ENCODE results near the gene MRPL55. TPM values are rescaled to one million over a fixed set of nuclear protein-coding genes. Genes with fewer than 3 reads are reported as not detected.

MRPL55 gene
- total and polyA plus RNA-seq, 2 of the 4 experiments (the other 2 are of a cell fraction) = 48.9 to 95.4 TPM

GRCh38 chr1:228158151-228159007 is 49.3 kb upstream of the MRPL55 start (continued):
- no peak for TF ChIP-seq BHLHE40 (IDR thresholded peaks at IDR 0.05; ENCODE audit: low read depth, low read length)

GRCh38 chr1:228157729-228158126 is 48.6 kb upstream of the MRPL55 start:
- no peak overlapping the region for H3K27ac ChIP-seq (ENCODE audit: insufficient read depth, low read length)
- no peak overlapping the region for H2BK15ac ChIP-seq (ENCODE audit: low read depth, low read length)
- no peaks in the 10 kb centered on the region for H3K36me3 ChIP-seq (ENCODE audit: control insufficient read depth, insufficient read depth, low read length)
- no peak overlapping the region for H3K9ac ChIP-seq (ENCODE audit: low read depth, low read length)
- no TSS peak for BruUV-seq (replicated peaks)
- peaks cover 5% of the 10 kb centered on the region for H3K4me1 ChIP-seq (ENCODE audit: control insufficient read depth, insufficient read depth, low read length)
- H4K5ac ChIP-seq (ENCODE audit: low read depth, low read length) = no peak overlapping the region
- no peaks in the 10 kb centered on the region for H3K27me3 ChIP-seq (ENCODE audit: control insufficient read depth, insufficient read depth, low read length)
- DNase-seq (no peak), ATAC-seq (ENCODE audit: low read depth) (no peak)
- H4K8ac ChIP-seq (ENCODE audit: low read depth in 2 of 2, low read length in 2 of 2) = no peak overlapping the region
- WGBS, 2 experiments (ENCODE audit: extremely low coverage in 2 of 2, insufficient read length in 1 of 2) = 75% methylated on average over 17 of the region's 43 CpGs; no CpG with 5 or more reads in 1 of the 2 experiments
- intact Hi-C loops (cut with micrococcal nuclease) (no loop called here), in situ Hi-C loops (cut with MboI; ENCODE audit: low sequenced_read_pairs) (no loop called here), dilution Hi-C loops (cut with HindIII; ENCODE audit: low sequenced_read_pairs, unreplicated experiment) (no loop called here)
- no peaks in the 10 kb centered on the region; the same call in 1 of the 2 replicates for H4K20me1 ChIP-seq (ENCODE audit: insufficient read depth, low read length)
- H3K4ac ChIP-seq (ENCODE audit: low read depth, low read length) = no peak overlapping the region
- peak overlapping the region; percentile 8 for H2AFZ ChIP-seq (replicated peaks; ENCODE audit: low read length, poor library complexity)
- no peak overlapping the region for H2BK120ac ChIP-seq (ENCODE audit: low read depth, low read length)
- no peak overlapping the region for H4K91ac ChIP-seq (ENCODE audit: insufficient read depth, low read depth, low read length)
- H2AK5ac ChIP-seq (ENCODE audit: low read depth, low read length) = no peak overlapping the region
- POLR2A ChIA-PET (ENCODE audit: unreplicated experiment) = no interaction called here
- peaks cover 14% of the 10 kb centered on the region; the same call in 1 of the 2 replicates for H3K9me1 ChIP-seq (ENCODE audit: insufficient read depth, low read length)
- no peak overlapping the region for H2BK20ac ChIP-seq (ENCODE audit: low read depth, low read length)
- no peaks in the 10 kb centered on the region for H3K9me3 ChIP-seq (ENCODE audit: control insufficient read depth, insufficient read depth, low read length)
- no peak overlapping the region for H2BK5ac ChIP-seq (ENCODE audit: low read depth, low read length, poor library complexity, severe bottlenecking)
- CTCF ChIA-PET = no interaction called here
- H3K4me2 ChIP-seq (ENCODE audit: low read depth, low read length) = no peak overlapping the region
- H3K18ac ChIP-seq (ENCODE audit: low read depth, low read length) = no peak overlapping the region
- no peak for TF ChIP-seq MXI1 (IDR thresholded peaks at IDR 0.05; ENCODE audit: borderline replicate concordance, low read depth, low read length)
- no peak for TF ChIP-seq CHD1 (IDR thresholded peaks at IDR 0.05; ENCODE audit: low read depth, low read length)
- no peak for TF ChIP-seq BHLHE40 (IDR thresholded peaks at IDR 0.05; ENCODE audit: low read depth, low read length)
- no peak for TF ChIP-seq CEBPB (IDR thresholded peaks at IDR 0.05; ENCODE audit: low read depth, low read length)
- TF ChIP-seq USF2 (IDR thresholded peaks at IDR 0.05; ENCODE audit: low read depth, low read length) = no peak
- TF ChIP-seq MAFK (IDR thresholded peaks at IDR 0.05; ENCODE audit: low read depth, low read length) = no peak
- no peak for TF ChIP-seq CTCF (conservative IDR thresholded peaks at IDR 0.05; ENCODE audit: low read depth, low read length)
- TF ChIP-seq RCOR1 (IDR thresholded peaks at IDR 0.05; ENCODE audit: insufficient replicate concordance, low read length) = no peak
- no peak for TF ChIP-seq RFX5 (IDR thresholded peaks at IDR 0.05; ENCODE audit: low read depth, low read length)
- H3K23ac ChIP-seq (ENCODE audit: low read depth, low read length) = no peak overlapping the region
- no peak overlapping the region for H2AK9ac ChIP-seq (replicated peaks; ENCODE audit: low read depth, low read length, poor library complexity)
- H3K4me3 ChIP-seq (ENCODE audit: insufficient read depth, low read depth, low read length) = no peak overlapping the region
- no peak overlapping the region for H3K56ac ChIP-seq (ENCODE audit: extremely low read depth, insufficient read depth, low read length)
- no peak overlapping the region for H3K14ac ChIP-seq (replicated peaks; ENCODE audit: low read depth, low read length)
- peaks cover 5 to 10% of the 10 kb centered on the region in 2 experiments; a peak in 2 of 4 replicates for H3K79me1 ChIP-seq (ENCODE audit: low read depth in 1 of 2, low read length in 2 of 2)
